T-helper 2 cell treated with Interferon-gamma antibody and Interleukin-4, amounts not matched to agents 5 μg/mL and 100 μg/mL, for 36 hours (primary cell): ENCODE data around the gene DAND5.

Source experiments
- DNase-seq: peaks from one replicate; pipeline ENCODE4 v3.0.0; 2021; ENCODE audit warnings: low spot score
- H3K27ac Mint-ChIP-seq: one replicate; pipeline ENCODE4 v1.8.0; 2021; ENCODE audit warnings: mild to moderate bottlenecking, mixed read lengths
- H3K27me3 Mint-ChIP-seq: one replicate; pipeline ENCODE4 v1.8.0; 2021; ENCODE audit warnings: low read depth, mixed read lengths
- H3K36me3 Mint-ChIP-seq: one replicate; pipeline ENCODE4 v1.8.0; 2021; ENCODE audit warnings: low read depth, mixed read lengths
- H3K4me1 Mint-ChIP-seq: one replicate; pipeline ENCODE4 v1.8.0; 2021; ENCODE audit warnings: low read depth, mixed read lengths
- H3K4me3 Mint-ChIP-seq: one replicate; pipeline ENCODE4 v1.8.0; 2022; ENCODE audit warnings: mild to moderate bottlenecking, moderate library complexity, mixed read lengths
- H3K9me3 Mint-ChIP-seq: one replicate; pipeline ENCODE4 v1.8.0; 2021; ENCODE audit warnings: mixed read lengths

DAND5 gene

DNA sequence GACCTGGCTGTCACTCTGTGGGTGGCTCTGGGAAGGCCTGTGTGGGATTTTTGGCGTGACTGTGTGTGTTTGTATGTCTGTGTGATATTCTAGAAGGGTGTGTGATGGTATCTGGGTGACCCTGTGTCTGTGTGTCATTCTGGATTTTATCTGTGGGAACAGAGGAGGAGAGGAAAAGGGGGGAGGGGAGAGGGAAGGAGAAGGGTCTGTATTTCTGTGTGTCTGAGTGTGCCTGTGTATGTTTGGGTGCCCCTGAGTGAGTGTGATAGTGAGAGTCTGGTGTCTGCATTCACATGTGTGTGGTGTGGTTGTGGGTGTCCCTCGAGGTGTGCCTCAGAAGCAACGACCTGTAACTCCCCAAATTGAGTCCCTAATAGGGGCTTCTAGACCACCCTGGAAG lies 17.8 kb downstream of the DAND5 start:
- Mint-ChIP-seq H3K27ac (no peak overlapping the region), H3K4me1 (no peaks in the 10 kb centered on the region), H3K27me3 (peaks cover 12% of the 10 kb centered on the region), H3K36me3 (no peaks in the 10 kb centered on the region), H3K9me3 (no peaks in the 10 kb centered on the region), H3K4me3 (no peak overlapping the region)
- no peak for DNase-seq

DNA sequence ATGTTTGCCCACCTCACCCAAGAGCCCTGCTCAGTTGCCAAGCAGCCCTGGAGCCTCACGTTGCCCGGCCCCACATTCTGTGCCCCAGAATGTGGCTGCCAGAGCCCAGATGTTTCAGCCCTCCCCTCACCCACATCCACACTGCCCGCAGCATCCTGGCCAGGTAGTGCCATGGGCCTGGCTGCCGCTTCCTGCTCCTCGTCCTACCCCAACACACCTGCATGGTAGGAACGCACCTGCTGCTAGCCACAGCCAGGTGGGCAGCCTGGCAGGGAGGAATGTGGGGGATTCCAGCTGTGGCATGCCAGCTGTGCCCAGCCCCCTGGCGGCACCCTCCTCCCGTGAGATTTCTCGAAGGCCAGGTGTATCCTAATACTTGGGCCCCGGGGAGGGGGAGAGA lies 18.4 kb downstream of the DAND5 start:
- peaks cover 13% of the 10 kb centered on the region for H3K27me3 Mint-ChIP-seq
- H3K36me3 Mint-ChIP-seq = no peaks in the 10 kb centered on the region
- H3K4me3 Mint-ChIP-seq = no peak overlapping the region
- H3K9me3 Mint-ChIP-seq = no peaks in the 10 kb centered on the region
- H3K27ac Mint-ChIP-seq = no peak overlapping the region
- no peaks in the 10 kb centered on the region for H3K4me1 Mint-ChIP-seq
- DNase-seq = no peak

DNA sequence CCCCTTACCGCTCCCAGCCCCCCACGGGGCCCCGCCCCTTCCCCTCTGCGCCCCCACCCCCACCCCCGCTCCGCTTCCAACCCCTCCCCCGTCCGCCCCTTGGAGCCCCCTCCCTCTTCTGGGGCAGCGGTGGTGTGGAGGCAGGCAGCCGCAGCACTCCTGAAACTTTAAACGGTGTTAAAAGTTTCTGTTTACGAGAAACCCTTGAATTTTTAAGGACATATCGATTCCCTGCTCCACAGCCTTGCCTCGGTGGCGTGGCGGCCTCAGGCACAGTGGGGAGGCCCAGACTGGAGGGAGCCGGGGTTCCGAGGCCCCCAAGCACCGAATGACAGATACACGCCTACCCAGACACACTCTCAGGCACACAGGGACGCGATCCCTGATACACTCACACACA lies 21.1 kb downstream of the DAND5 start:
- Mint-ChIP-seq H3K4me3 (no peak overlapping the region), H3K36me3 (peaks cover 2% of the 10 kb centered on the region), H3K27ac (no peak overlapping the region), H3K9me3 (no peaks in the 10 kb centered on the region), H3K27me3 (peaks cover 27% of the 10 kb centered on the region), H3K4me1 (peaks cover 5% of the 10 kb centered on the region)
- no peak for DNase-seq

DNA sequence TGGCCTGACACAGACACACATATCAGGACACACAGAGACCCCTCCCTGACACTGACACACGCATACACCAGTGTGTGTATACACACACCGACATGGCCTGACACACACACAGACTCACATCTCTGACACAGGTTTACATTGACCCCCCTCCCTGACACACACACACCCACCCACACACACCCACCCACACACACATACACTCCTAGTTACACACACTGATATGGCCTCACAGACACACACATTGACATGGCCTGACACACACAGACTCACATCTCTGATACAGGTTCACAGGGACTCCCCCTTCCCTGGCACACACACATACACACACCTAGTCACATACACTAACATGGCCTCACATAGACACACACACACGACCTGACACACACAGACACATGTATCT lies 21.5 kb downstream of the DAND5 start:
- peaks cover 5% of the 10 kb centered on the region for H3K4me1 Mint-ChIP-seq
- peaks cover 27% of the 10 kb centered on the region for H3K27me3 Mint-ChIP-seq
- no peak for DNase-seq
- H3K9me3 Mint-ChIP-seq = no peaks in the 10 kb centered on the region
- H3K36me3 Mint-ChIP-seq = peaks cover 2% of the 10 kb centered on the region
- no peak overlapping the region for H3K27ac Mint-ChIP-seq
- H3K4me3 Mint-ChIP-seq = no peak overlapping the region

DNA sequence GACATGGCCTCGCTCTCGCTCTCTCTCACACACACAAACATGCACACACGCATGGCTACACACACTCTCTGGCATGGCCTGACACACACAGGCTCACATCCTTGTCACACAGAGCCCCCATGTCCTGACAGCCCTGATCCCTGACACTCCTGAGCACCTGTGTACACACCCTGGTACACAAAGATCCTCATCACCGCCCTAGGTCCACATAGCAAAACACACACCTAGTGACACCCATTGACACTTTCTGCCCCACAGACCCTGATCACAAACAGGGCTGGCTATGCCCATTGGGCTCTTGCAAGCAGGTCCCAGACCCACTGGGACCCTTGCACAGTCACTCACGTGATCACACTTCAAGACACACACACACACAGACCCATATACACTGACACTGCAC lies 21.9 kb downstream of the DAND5 start:
- H3K4me1 Mint-ChIP-seq = peaks cover 5% of the 10 kb centered on the region
- no peak overlapping the region for H3K4me3 Mint-ChIP-seq
- peaks cover 30% of the 10 kb centered on the region for H3K27me3 Mint-ChIP-seq
- H3K36me3 Mint-ChIP-seq = peaks cover 2% of the 10 kb centered on the region
- H3K9me3 Mint-ChIP-seq = no peaks in the 10 kb centered on the region
- no peak overlapping the region for H3K27ac Mint-ChIP-seq
- no peak for DNase-seq

DNA sequence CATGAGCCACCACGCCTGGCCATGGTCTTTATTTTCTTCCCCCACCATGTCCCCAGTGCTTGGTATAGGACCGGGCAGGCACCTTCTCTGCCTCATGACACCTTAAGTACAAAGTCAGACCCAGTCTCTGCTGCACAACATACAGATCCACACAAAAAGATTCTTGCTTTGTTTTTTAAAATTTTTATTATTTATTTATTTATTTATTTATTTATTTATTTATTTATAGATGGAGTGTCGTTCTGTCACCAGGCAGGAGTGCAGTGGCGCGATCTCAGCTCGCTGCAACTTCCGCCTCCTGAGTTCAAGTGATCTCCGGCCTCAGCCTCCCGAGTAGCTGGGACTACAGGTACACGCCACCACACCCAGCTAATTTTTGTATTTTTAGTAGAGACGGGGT lies 23.4 kb downstream of the DAND5 start:
- no peak overlapping the region for H3K27ac Mint-ChIP-seq
- DNase-seq = no peak
- H3K4me1 Mint-ChIP-seq = peaks cover 5% of the 10 kb centered on the region
- peaks cover 40% of the 10 kb centered on the region for H3K27me3 Mint-ChIP-seq
- H3K36me3 Mint-ChIP-seq = peaks cover 2% of the 10 kb centered on the region
- no peak overlapping the region for H3K4me3 Mint-ChIP-seq
- no peaks in the 10 kb centered on the region for H3K9me3 Mint-ChIP-seq

DNA sequence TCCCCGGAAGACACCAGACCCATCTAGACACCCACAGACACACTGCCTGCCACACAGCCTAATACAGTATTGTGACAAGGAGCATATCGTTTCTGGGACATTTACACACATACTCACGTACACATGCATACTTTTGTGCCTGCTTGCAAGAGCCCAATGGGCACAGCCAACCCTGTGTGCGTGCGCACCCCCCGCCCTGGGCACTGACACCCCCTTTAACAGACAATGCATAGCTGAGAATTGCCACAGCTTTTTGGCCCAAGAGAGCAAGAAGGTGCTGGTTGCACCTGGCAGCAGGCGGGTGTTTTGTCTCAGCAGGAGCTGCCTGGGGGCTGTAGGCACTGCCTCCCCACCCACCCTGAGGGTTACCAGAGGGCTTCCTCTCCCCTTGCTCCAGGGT lies 24.2 kb downstream of the DAND5 start:
- Mint-ChIP-seq H3K27me3 (peaks cover 45% of the 10 kb centered on the region), H3K4me1 (peaks cover 5% of the 10 kb centered on the region), H3K36me3 (peaks cover 2% of the 10 kb centered on the region), H3K27ac (no peak overlapping the region), H3K4me3 (no peak overlapping the region), H3K9me3 (no peaks in the 10 kb centered on the region)
- DNase-seq = no peak

DNA sequence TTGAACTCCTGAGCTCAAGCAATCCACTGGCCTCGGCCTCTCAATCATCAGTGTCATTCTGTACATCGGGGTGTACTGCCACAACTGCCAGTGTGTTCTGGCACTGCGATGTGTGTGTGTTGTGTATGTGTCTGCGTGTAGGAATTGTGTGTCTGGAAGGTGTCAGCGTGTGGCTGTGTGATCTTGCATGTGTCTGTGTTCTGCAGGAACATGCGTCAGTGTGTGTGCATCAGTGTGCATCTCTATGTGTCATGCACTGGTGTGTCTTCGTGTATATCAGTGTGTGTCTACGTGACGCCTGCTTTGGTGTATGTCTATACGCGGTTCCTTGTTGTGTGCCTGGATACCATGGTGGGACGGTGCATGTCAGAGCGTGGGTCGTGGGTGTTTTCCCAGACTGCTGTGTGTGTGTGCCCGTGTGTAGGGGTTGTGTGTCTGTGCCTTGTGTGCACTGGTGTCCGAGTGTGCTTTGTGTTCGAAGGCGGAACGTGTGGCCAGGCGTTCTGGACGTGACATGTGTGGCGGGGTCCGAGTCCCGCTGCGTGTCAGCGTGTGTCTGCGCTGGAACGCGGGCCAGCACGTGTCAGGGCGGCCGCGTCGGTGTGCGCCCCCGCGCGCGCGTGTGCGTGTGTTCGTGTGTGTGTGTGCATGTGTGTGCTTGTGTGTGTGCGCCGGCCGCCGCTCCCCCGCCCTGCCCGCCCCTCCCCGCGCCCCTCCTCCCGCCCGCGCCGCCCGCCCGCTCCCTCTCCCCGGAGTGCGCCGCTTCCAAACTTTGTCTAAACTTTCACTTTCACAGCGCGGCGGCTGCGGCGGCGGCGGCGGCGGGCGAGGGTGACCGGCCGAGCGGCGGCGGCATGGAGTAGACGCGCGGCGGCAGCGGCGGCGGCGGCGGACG lies 25.6 kb downstream of the DAND5 start, which contains the start of gene NFIX:
NFIX (plus strand) TSS at position 775 of the 895 bp plus-strand sequence. CDS start 363 bp downstream, outside the sequence.
- Mint-ChIP-seq H3K27ac (peak within 1 kb of the TSS; percentile 33), H3K9me3 (no peaks in the 10 kb centered on the region), H3K4me1 (peaks cover 5% of the 10 kb centered on the region), H3K4me3 (peak within 1 kb of the TSS; percentile 86), H3K36me3 (peaks cover 2% of the 10 kb centered on the region), H3K27me3 (peaks cover 48% of the 10 kb centered on the region)
- peak; percentile 59 for DNase-seq

DNA sequence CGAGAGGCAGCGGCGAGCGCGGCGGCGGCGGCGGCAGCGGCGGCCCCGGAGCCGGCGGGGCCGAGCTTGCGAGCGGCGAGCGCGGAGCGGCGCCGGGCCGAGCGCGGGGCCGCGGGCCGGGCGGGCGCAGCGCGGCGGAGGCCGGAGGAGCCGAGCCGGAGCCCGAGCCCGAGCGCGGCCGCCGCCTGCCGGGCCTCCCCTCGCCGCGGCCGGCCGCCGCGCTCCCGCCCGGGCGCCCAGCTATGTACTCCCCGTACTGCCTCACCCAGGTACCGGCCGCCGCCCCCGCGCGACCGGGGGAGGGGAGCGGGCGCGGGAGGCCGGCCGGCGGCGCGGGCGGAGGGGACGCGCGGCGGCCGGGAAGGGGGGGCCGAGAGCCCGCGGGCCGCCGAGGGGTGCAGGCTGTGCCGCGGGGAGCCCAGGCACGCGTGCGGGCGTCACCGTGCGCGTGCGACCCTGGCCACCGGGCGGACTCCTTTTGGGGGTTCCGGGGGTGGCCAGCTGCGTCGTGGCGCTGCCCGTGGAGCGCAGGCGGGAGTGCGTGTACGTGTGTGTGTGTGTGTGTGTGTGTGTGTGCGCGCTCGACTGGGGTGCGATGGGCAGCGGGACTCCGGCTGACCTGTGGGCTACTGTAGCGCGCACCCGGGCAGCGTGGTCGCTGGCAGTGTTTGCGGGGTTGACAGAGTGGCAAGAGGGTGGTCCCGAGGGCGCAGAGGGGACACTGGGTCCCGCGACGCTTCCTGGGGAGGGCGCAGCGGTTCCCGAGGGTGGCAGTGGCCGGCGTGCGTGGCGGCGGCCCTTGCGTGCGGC lies 26.4 kb downstream of the DAND5 start:
- H3K4me3 Mint-ChIP-seq = peak overlapping the region; percentile 30
- H3K27ac Mint-ChIP-seq = no peak overlapping the region
- peaks cover 5% of the 10 kb centered on the region for H3K4me1 Mint-ChIP-seq
- DNase-seq = no peak
- H3K27me3 Mint-ChIP-seq = peaks cover 48% of the 10 kb centered on the region
- H3K36me3 Mint-ChIP-seq = peaks cover 2% of the 10 kb centered on the region
- no peaks in the 10 kb centered on the region for H3K9me3 Mint-ChIP-seq

DNA sequence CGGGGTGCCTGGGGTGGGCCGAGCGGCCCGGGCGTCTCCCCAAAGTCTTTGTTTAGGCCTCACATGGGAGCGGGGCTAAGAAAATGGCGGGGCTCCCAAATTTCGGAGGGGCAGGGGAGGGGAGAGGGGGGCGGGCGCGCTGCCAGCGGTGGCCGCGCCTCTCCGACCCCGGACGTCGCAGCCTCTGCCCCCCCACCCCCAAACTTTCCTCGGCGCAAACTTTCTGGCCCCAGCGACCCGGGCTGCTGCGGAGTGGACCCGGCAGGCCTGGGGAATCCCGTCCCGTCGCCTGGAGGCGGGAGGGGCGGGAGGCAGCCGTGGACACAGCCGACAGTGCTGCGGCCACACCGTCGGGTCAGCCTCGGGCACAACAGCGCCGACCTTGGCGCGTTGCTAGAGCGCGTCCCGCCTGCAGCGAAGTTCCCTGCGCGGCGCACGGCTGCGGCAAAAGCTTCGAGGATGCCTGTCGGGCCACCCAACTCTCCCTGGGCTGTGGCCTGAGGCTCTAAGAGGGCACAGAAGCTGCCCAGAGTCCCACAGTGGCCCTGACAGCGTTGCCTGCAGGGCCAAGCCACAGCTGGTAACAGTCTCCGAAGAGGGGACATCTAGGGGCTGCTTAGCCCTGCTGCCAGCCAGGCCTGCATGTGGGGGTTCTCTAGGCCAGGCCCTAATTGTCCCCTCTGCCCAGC lies 27.2 kb downstream of the DAND5 start:
- peaks cover 2% of the 10 kb centered on the region for H3K36me3 Mint-ChIP-seq
- H3K9me3 Mint-ChIP-seq = no peaks in the 10 kb centered on the region
- DNase-seq = no peak
- H3K4me1 Mint-ChIP-seq = peaks cover 5% of the 10 kb centered on the region
- H3K27ac Mint-ChIP-seq = no peak overlapping the region
- peaks cover 44% of the 10 kb centered on the region for H3K27me3 Mint-ChIP-seq
- peak overlapping the region; percentile 45 for H3K4me3 Mint-ChIP-seq

DNA sequence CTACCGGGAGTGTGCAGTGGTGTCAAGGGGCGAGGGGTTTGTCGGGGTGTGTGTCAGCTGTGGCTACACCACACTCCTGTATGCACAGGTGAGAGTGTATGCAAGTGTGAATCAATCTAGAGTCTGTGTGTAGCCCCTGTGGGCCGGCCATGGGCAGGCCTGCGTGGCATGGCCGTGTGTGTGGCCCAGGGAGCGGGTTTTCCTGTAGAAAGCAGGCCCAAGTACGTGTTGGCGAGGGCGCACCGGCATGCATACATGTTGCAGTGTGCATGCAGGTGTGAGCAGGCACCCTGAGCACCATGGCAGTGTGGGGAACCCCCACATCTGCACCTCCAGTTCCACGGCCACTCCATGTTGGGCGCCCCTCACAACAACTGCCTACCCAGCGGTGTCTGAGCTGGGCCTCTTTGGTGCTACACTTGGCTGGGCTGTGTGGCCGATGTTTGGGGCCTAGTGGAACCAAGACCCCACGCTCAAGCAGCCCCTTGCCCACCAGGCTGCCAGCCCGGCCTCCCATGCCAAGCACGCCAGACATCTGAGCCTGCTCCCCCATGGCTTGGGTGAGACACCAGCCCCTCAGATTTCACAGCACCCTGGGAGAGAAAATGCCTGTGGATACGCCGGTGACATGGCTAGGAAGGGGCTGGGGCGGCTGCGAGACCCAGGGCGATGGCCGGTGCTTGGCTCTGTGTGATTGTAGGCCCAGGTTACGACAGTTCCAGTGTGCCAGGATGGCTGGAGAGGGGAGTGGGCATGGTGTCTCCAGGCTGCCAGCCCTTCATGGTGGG lies 28.0 kb downstream of the DAND5 start:
- DNase-seq = no peak
- peaks cover 2% of the 10 kb centered on the region for H3K36me3 Mint-ChIP-seq
- no peak overlapping the region for H3K27ac Mint-ChIP-seq
- H3K4me1 Mint-ChIP-seq = peaks cover 5% of the 10 kb centered on the region
- peaks cover 42% of the 10 kb centered on the region for H3K27me3 Mint-ChIP-seq
- H3K4me3 Mint-ChIP-seq = peak overlapping the region; percentile 45
- H3K9me3 Mint-ChIP-seq = no peaks in the 10 kb centered on the region

DNA sequence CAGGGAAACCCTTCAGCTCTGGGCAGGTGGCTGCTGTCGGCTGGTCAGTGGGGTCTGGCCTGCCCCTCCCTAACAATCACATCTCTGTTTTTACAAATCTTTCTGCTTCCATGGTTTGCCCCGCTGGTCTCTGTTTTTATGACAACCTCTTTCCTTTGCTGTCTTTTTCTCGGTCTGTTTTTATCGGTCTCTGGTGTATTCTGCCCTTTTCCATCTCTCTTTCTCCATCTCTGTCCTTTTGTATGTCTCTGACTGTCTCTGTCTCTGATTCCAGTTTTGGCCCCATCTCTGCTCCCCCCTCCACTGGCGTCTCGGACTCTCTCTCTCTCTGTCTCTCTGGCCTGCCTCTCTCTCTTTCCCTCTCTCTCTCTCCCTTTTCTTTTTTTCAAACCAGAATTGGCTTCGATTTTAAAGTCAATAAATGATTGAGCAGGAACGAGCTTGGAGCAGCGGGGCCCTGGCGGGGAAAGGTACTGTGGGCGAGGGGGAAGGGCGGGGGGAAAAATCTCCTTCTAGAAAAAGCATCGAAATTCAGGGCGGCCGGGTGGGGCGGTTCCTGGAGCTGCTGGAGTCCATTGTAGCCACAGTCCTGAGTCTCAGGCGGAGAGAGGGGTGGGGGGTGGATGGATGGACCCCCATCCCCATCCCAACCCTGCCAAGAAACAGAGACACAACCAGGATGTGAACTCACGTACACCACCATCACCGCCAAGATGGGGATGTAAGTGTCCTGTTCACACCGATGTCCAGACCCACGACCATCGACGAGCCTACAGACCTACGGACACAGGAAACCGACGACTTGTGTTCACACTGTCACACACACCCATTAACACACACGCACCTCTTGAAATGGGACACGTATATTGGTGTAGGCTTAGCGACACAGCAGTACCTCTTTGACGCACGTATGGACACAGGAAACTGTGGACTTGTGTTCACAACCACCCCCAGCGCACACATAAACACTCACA lies 28.9 kb downstream of the DAND5 start:
- H3K27ac Mint-ChIP-seq = no peak overlapping the region
- DNase-seq = no peak
- H3K27me3 Mint-ChIP-seq = peaks cover 39% of the 10 kb centered on the region
- H3K4me3 Mint-ChIP-seq = no peak overlapping the region
- H3K9me3 Mint-ChIP-seq = no peaks in the 10 kb centered on the region
- peaks cover 5% of the 10 kb centered on the region for H3K4me1 Mint-ChIP-seq
- peaks cover 2% of the 10 kb centered on the region for H3K36me3 Mint-ChIP-seq
